ENCODE measurements around the gene PLEKHG5. TPM values are rescaled to one million over a fixed set of nuclear protein-coding genes. Genes with fewer than 3 reads are reported as not detected.
A peak's percentile ranks its signal among the peaks of the same experiment; 100 is the strongest.

The PLEKHG5 gene
- total and polyA plus RNA-seq, 2 experiments from 2014 or later: 9.6 to 34.8 TPM

- Histone ChIP-seq H3K27me3 (no peaks in the 10 kb centered on the region), H3K36me3 (peaks cover 12% of the 10 kb centered on the region), H3K27ac (no peak overlapping the region), H3K4me3 (no peak overlapping the region), H3K4me1 (ENCODE audit: low read depth) (peaks cover 11% of the 10 kb centered on the region), H3K9me3 (ENCODE audit: low read depth) (no peaks in the 10 kb centered on the region)
- no peak for DNase-seq (ENCODE audit: low read depth in 1 of 2, low spot score in 1 of 2)
- TF ChIP-seq CTCF (IDR thresholded peaks at IDR 0.05; ENCODE audit: low read depth, low read length): no peak
These were observed 30.1 kb upstream of the PLEKHG5 start for GRCh38 chr1:6521536-6521935.

- no peaks in the 10 kb centered on the region for H3K9me3 ChIP-seq (ENCODE audit: low read depth)
- H3K4me3 ChIP-seq: no peak overlapping the region
- peak overlapping the region; percentile 78 for H3K27ac ChIP-seq
- H3K4me1 ChIP-seq (ENCODE audit: low read depth): peaks cover 15% of the 10 kb centered on the region
- peak; percentile 74 to 76 for DNase-seq (ENCODE audit: low read depth in 1 of 2, low spot score in 1 of 2)
- no peaks in the 10 kb centered on the region for H3K27me3 ChIP-seq
- H3K36me3 ChIP-seq: peaks cover 1% of the 10 kb centered on the region
- no peak for TF ChIP-seq CTCF (IDR thresholded peaks at IDR 0.05; ENCODE audit: low read depth, low read length)
These were observed 28.6 kb upstream of the PLEKHG5 start for GRCh38 chr1:6519935-6520671.

- Histone ChIP-seq H3K27me3 (no peaks in the 10 kb centered on the region), H3K4me1 (ENCODE audit: low read depth) (peaks cover 15% of the 10 kb centered on the region), H3K4me3 (no peak overlapping the region), H3K9me3 (ENCODE audit: low read depth) (no peaks in the 10 kb centered on the region), H3K27ac (peak overlapping the region; percentile 78), H3K36me3 (no peaks in the 10 kb centered on the region)
- TF ChIP-seq CTCF (IDR thresholded peaks at IDR 0.05; ENCODE audit: low read depth, low read length): no peak
- DNase-seq (ENCODE audit: low read depth in 1 of 2, low spot score in 1 of 2): no peak
These were observed 28.0 kb upstream of the PLEKHG5 start for GRCh38 chr1:6519491-6519934.

- Histone ChIP-seq H3K27ac (peak overlapping the region; percentile 54), H3K27me3 (no peaks in the 10 kb centered on the region), H3K4me1 (ENCODE audit: low read depth) (peaks cover 15% of the 10 kb centered on the region), H3K36me3 (no peaks in the 10 kb centered on the region), H3K9me3 (ENCODE audit: low read depth) (no peaks in the 10 kb centered on the region), H3K4me3 (no peak overlapping the region)
- no peak for DNase-seq (ENCODE audit: low read depth in 1 of 2, low spot score in 1 of 2)
- no peak for TF ChIP-seq CTCF (IDR thresholded peaks at IDR 0.05; ENCODE audit: low read depth, low read length)
These were observed 26.0 kb upstream of the PLEKHG5 start for GRCh38 chr1:6517435-6517851.

GRCh38 chr1:6515771-6516170, 24.3 kb upstream of the PLEKHG5 start:
- no peak for TF ChIP-seq CTCF (IDR thresholded peaks at IDR 0.05; ENCODE audit: low read depth, low read length)
- no peaks in the 10 kb centered on the region for H3K27me3 ChIP-seq
- H3K27ac ChIP-seq: peak overlapping the region; percentile 82
- peaks cover 15% of the 10 kb centered on the region for H3K4me1 ChIP-seq (ENCODE audit: low read depth)
- no peak overlapping the region for H3K4me3 ChIP-seq
- peak in 1 of 2 donors; percentile 64 for DNase-seq (ENCODE audit: low read depth in 1 of 2, low spot score in 1 of 2)
- H3K9me3 ChIP-seq (ENCODE audit: low read depth): no peaks in the 10 kb centered on the region
- H3K36me3 ChIP-seq: no peaks in the 10 kb centered on the region

Data from cardiac muscle cell (in vitro differentiated cells and primary cell).